GM21723 (cell line): ENCODE results near the gene IMPA2.
"Not testable (repeated sequence)": the region's sequence is repeated elsewhere in the genome, so short reads cannot be mapped to it uniquely, and the experiment has no call there.

Source experiments
- ATAC-seq: cut with Tn5 transposase; IDR thresholded peaks from one replicate; pipeline ENCODE4 v1.9.1; 2021; ENCODE audit warnings: mild to moderate bottlenecking, moderate library complexity; ENCODE audit not compliant: unreplicated experiment

The IMPA2 gene

GRCh38 chr18:12067671-12068070, 86.4 kb downstream of the IMPA2 start:
- ATAC-seq = no peak

- not testable (repeated sequence) for ATAC-seq
Measured at GRCh38 chr18:12068316-12068949, 87.1 kb downstream of the IMPA2 start.

- no peak for ATAC-seq
Measured at GRCh38 chr18:12068950-12069320, 87.6 kb downstream of the IMPA2 start.

GRCh38 chr18:12071066-12071465, 89.8 kb downstream of the IMPA2 start:
- not testable (repeated sequence) for ATAC-seq

- ATAC-seq = no peak
Measured at GRCh38 chr18:12072996-12073395, 91.7 kb downstream of the IMPA2 start.

- no peak for ATAC-seq
Measured at GRCh38 chr18:12074736-12075135, 93.4 kb downstream of the IMPA2 start.

GRCh38 chr18:12076424-12077140, 95.3 kb downstream of the IMPA2 start:
- no peak for ATAC-seq

- ATAC-seq = not testable (repeated sequence)
Measured at GRCh38 chr18:12077994-12078393, 96.7 kb downstream of the IMPA2 start.

GRCh38 chr18:12079491-12080237, 98.4 kb downstream of the IMPA2 start:
- ATAC-seq = no peak
